KOPT-K1 (cell line): ENCODE data around the gene MAML2.

Source experiments
- H3K27ac ChIP-seq: fragments of 200-600 bp; sonication (generic); 2 replicates; pipeline ENCODE4 v1.5.1; 2016; ENCODE audit warnings: antibody characterized with exemption, mild to moderate bottlenecking, low read depth, low read length; ENCODE audit not compliant: poor library complexity, severe bottlenecking
- H3K36me3 ChIP-seq: fragments of 200-600 bp; sonication (generic); 2 replicates; pipeline ENCODE4 v1.5.1; 2017; ENCODE audit warnings: antibody characterized with exemption, mild to moderate bottlenecking, low read length, moderate library complexity; ENCODE audit not compliant: insufficient read depth
- H3K9me3 ChIP-seq: fragments of 200-600 bp; sonication (generic); 2 replicates; pipeline ENCODE4 v1.5.1; 2017; ENCODE audit warnings: antibody characterized with exemption, low read length, mild to moderate bottlenecking; ENCODE audit not compliant: insufficient read depth, poor library complexity, severe bottlenecking

The MAML2 gene

GRCh38 chr11:96315476-96315875 is 27.5 kb downstream of the MAML2 start:
- Histone ChIP-seq H3K27ac (no peak overlapping the region), H3K9me3 (no peaks in the 10 kb centered on the region), H3K36me3 (no peaks in the 10 kb centered on the region)

- Histone ChIP-seq H3K9me3 (no peaks in the 10 kb centered on the region), H3K27ac (no peak overlapping the region), H3K36me3 (no peaks in the 10 kb centered on the region)
These were observed 28.5 kb downstream of the MAML2 start for GRCh38 chr11:96314326-96315020.

GRCh38 chr11:96313163-96313562 is 29.8 kb downstream of the MAML2 start:
- H3K36me3 ChIP-seq: no peaks in the 10 kb centered on the region
- no peak overlapping the region for H3K27ac ChIP-seq
- H3K9me3 ChIP-seq: no peaks in the 10 kb centered on the region

- Histone ChIP-seq H3K36me3 (no peaks in the 10 kb centered on the region), H3K27ac (no peak overlapping the region)
These were observed 31.9 kb downstream of the MAML2 start for GRCh38 chr11:96311120-96311568.

GRCh38 chr11:96310236-96310635 is 32.8 kb downstream of the MAML2 start:
- H3K9me3 ChIP-seq: no peaks in the 10 kb centered on the region
- no peak overlapping the region for H3K27ac ChIP-seq
- H3K36me3 ChIP-seq: no peaks in the 10 kb centered on the region

More at GRCh38 chr11:96311120-96311568, 31.9 kb downstream of the MAML2 start:
- no peaks in the 10 kb centered on the region for H3K9me3 ChIP-seq

GRCh38 chr11:96309643-96310017 is 33.4 kb downstream of the MAML2 start:
- Histone ChIP-seq H3K27ac (no peak overlapping the region), H3K36me3 (no peaks in the 10 kb centered on the region), H3K9me3 (no peaks in the 10 kb centered on the region)

GRCh38 chr11:96309016-96309642 is 33.9 kb downstream of the MAML2 start:
- Histone ChIP-seq H3K9me3 (no peaks in the 10 kb centered on the region), H3K36me3 (no peaks in the 10 kb centered on the region), H3K27ac (no peak overlapping the region)

GRCh38 chr11:96307776-96308140 is 35.2 kb downstream of the MAML2 start:
- H3K9me3 ChIP-seq: no peaks in the 10 kb centered on the region
- no peak overlapping the region for H3K27ac ChIP-seq
- H3K36me3 ChIP-seq: no peaks in the 10 kb centered on the region

GRCh38 chr11:96306933-96307775 is 35.8 kb downstream of the MAML2 start:
- H3K27ac ChIP-seq: no peak overlapping the region
- no peaks in the 10 kb centered on the region for H3K9me3 ChIP-seq
- H3K36me3 ChIP-seq: no peaks in the 10 kb centered on the region

- Histone ChIP-seq H3K9me3 (no peaks in the 10 kb centered on the region), H3K36me3 (no peaks in the 10 kb centered on the region), H3K27ac (no peak overlapping the region)
These were observed 36.4 kb downstream of the MAML2 start for GRCh38 chr11:96306600-96306932.

GRCh38 chr11:96306071-96306470 is 36.9 kb downstream of the MAML2 start:
- H3K9me3 ChIP-seq: no peaks in the 10 kb centered on the region
- no peaks in the 10 kb centered on the region for H3K36me3 ChIP-seq
- H3K27ac ChIP-seq: no peak overlapping the region

- Histone ChIP-seq H3K9me3 (no peaks in the 10 kb centered on the region), H3K27ac (no peak overlapping the region), H3K36me3 (no peaks in the 10 kb centered on the region)
These were observed 39.0 kb downstream of the MAML2 start for GRCh38 chr11:96303980-96304379.

GRCh38 chr11:96303064-96303463 is 39.9 kb downstream of the MAML2 start:
- Histone ChIP-seq H3K9me3 (no peaks in the 10 kb centered on the region), H3K27ac (no peak overlapping the region), H3K36me3 (no peaks in the 10 kb centered on the region)

- Histone ChIP-seq H3K27ac (no peak overlapping the region), H3K9me3 (no peaks in the 10 kb centered on the region), H3K36me3 (no peaks in the 10 kb centered on the region)
These were observed 41.2 kb downstream of the MAML2 start for GRCh38 chr11:96301818-96302217.

- Histone ChIP-seq H3K36me3 (no peaks in the 10 kb centered on the region), H3K27ac (no peak overlapping the region), H3K9me3 (no peaks in the 10 kb centered on the region)
These were observed 43.7 kb downstream of the MAML2 start for GRCh38 chr11:96299155-96299888.
